ENCODE measurements around the gene CFAP61.

The CFAP61 gene

DNA sequence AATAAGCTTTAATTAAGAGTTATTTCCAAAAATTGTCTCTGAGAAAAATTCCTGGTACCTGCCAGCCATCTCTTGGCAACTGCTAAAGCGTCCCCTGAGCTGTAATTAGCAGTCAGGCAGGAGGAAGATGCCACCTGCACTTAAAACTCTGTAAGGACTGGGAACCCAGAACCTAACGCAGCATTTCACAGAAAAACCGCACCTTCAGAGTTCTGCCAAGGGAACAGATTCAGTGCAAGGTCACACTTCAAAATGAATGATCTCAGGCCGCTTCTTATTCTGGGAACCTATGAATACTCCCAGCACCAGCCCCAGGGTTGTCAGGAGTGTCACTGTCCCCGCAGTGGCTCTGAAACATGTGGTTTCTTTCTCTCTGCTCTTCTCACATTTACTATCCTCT, 352.3 kb downstream of the CFAP61 start:
- TF ChIP-seq, protein P1, sequence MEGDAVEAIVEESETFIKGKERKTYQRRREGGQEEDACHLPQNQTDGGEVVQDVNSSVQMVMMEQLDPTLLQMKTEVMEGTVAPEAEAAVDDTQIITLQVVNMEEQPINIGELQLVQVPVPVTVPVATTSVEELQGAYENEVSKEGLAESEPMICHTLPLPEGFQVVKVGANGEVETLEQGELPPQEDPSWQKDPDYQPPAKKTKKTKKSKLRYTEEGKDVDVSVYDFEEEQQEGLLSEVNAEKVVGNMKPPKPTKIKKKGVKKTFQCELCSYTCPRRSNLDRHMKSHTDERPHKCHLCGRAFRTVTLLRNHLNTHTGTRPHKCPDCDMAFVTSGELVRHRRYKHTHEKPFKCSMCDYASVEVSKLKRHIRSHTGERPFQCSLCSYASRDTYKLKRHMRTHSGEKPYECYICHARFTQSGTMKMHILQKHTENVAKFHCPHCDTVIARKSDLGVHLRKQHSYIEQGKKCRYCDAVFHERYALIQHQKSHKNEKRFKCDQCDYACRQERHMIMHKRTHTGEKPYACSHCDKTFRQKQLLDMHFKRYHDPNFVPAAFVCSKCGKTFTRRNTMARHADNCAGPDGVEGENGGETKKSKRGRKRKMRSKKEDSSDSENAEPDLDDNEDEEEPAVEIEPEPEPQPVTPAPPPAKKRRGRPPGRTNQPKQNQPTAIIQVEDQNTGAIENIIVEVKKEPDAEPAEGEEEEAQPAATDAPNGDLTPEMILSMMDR (conservative IDR thresholded peaks at IDR 0.05; ENCODE audit: low read depth, low read length): no peak
- no peak for DNase-seq (ENCODE audit: low read depth)
- H3K4me3 ChIP-seq (ENCODE audit: low read depth, low read length): no peak overlapping the region

DNA sequence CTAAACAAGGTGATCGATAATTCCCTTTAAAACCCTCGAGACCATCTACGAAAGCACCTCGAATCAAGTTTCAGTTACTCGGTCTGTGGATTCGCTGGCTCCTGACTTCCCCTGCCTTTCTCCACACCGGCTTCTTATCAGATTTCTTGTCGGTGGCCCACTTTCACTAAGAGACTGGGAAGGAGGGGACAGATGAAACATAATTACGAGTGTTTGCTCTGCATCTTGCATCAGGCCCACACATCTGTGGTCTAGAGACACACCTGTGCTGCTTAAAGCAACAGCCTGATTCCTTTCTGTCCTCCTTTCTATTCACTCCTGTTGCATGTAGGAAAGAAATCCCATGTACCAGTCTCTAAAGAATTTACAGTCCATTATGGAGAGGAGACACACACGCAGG, 353.3 kb downstream of the CFAP61 start:
- TF ChIP-seq, protein P1 (conservative IDR thresholded peaks at IDR 0.05; ENCODE audit: low read depth, low read length): no peak
- DNase-seq (ENCODE audit: low read depth): no peak
- no peak overlapping the region for H3K4me3 ChIP-seq (ENCODE audit: low read depth, low read length)

DNA sequence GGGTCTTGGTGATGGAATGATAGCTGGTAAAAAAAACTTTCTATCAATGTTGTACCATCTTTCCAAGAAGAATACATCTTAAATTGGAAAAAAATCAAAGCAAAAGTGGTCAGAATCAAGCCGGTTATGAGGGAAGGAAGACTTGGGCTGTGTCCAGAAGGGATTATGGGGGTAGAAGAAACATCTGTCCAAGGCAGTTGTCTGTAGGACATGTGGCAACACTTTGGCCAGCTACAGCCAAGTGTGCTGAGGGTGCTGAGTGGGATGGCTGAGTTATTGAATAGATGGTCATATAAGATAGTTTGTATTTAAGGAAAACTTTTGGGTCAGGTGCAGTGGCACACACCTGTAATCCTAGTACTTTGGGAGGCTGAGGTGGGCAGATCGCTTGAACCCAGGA, 354.0 kb downstream of the CFAP61 start:
- DNase-seq (ENCODE audit: low read depth): no peak
- no peak overlapping the region for H3K4me3 ChIP-seq (ENCODE audit: low read depth, low read length)
- TF ChIP-seq, protein P1 (conservative IDR thresholded peaks at IDR 0.05; ENCODE audit: low read depth, low read length): no peak

DNA sequence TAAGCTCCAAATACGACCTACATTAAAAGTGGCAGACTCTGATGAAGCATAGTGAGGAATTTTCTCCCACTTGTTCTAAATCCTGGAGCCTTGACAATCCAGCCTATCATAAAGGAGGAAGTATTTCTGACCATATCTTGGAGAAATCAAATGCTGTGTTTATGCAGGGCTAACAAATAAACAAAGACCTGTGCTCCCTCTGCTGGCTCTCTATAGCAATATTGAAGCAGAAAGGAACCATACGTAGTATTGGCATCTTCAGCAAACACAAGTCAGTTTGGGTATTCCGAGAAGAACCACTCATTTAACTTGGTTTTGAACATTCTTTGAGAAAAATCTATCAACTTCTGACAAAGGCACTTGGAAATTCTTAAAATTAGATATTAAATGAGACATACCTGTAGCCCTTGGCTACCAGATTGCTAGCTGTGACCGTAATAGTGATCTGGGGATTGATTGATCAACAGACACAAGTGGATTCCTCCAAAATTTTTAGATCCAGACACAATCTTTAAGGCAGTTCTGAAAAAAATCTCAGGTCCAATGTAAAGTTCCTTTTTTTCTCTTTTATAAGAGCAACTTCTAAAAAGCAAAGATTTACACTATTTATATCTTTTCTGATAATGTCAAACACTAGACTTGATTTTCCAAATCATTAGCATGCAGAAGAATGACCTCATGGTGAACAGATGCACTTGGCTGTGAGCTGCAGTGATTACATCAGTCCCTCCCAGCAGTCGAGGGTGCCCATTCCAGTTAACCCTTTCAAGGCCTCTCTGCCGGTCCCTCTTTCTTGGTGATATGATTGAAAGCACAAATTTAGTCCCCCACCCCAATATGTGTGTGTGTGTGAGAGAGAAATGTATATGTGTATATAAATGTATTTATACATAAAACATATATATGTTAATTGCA, 355.8 kb downstream of the CFAP61 start:
- peak; percentile 42 for DNase-seq (ENCODE audit: low read depth)
- H3K4me3 ChIP-seq (ENCODE audit: low read depth, low read length): no peak overlapping the region
- TF ChIP-seq, protein P1 (conservative IDR thresholded peaks at IDR 0.05; ENCODE audit: low read depth, low read length): peak; percentile 46

DNA sequence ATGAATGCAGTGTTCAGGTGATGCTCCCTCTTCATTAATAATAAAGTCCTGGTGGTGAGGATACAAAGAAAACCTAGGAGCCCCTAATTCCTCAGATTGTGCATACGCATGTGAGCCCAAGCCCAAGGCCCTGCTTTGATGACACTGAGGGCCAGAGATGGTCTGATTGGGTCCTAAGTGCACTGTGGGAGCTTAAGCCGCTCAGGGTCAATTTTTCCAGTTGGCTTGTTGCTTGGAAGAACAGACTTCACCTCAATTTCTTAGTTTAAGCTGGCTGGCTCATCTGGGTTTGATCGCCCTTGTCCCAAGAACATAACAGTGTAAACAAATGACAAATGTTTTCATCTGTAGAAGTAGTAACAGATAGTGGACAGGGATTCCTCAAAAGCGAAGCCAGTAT, 357.0 kb downstream of the CFAP61 start:
- H3K4me3 ChIP-seq (ENCODE audit: low read depth, low read length): no peak overlapping the region
- TF ChIP-seq, protein P1 (conservative IDR thresholded peaks at IDR 0.05; ENCODE audit: low read depth, low read length): no peak
- no peak for DNase-seq (ENCODE audit: low read depth)

All from choroid plexus epithelial cell (primary cell).